Measurements from ENCODE around the gene SMARCA2. TPM values are rescaled to one million over a fixed set of nuclear protein-coding genes. Genes with fewer than 3 reads are reported as not detected.

SMARCA2 gene
- total and polyA plus RNA-seq, 2 experiments from 2014 or later: 19.9 to 43.0 TPM

- Histone ChIP-seq H3K9me3 (ENCODE audit: low read depth) (no peaks in the 10 kb centered on the region), H3K27me3 (no peaks in the 10 kb centered on the region), H3K36me3 (no peaks in the 10 kb centered on the region), H3K4me3 (no peak overlapping the region), H3K4me1 (ENCODE audit: low read depth) (no peaks in the 10 kb centered on the region), H3K27ac (no peak overlapping the region)
- no peak for DNase-seq (ENCODE audit: low read depth in 1 of 2, low spot score in 1 of 2)
- no peak for TF ChIP-seq CTCF (IDR thresholded peaks at IDR 0.05; ENCODE audit: low read depth, low read length)
These were observed 204.9 kb downstream of the SMARCA2 start for GRCh38 chr9:2220036-2220435.

GRCh38 chr9:2227144-2227867 lies 212.2 kb downstream of the SMARCA2 start:
- H3K4me3 ChIP-seq: no peak overlapping the region
- H3K27me3 ChIP-seq: no peaks in the 10 kb centered on the region
- TF ChIP-seq CTCF (IDR thresholded peaks at IDR 0.05; ENCODE audit: low read depth, low read length): no peak
- no peaks in the 10 kb centered on the region for H3K4me1 ChIP-seq (ENCODE audit: low read depth)
- no peak overlapping the region for H3K27ac ChIP-seq
- DNase-seq (ENCODE audit: low read depth in 1 of 2, low spot score in 1 of 2): peak in 1 of 2 donors; percentile 86
- no peaks in the 10 kb centered on the region for H3K9me3 ChIP-seq (ENCODE audit: low read depth)
- H3K36me3 ChIP-seq: no peaks in the 10 kb centered on the region

GRCh38 chr9:2228132-2228531 lies 213.0 kb downstream of the SMARCA2 start:
- H3K4me1 ChIP-seq (ENCODE audit: low read depth): no peaks in the 10 kb centered on the region
- H3K27me3 ChIP-seq: no peaks in the 10 kb centered on the region
- H3K9me3 ChIP-seq (ENCODE audit: low read depth): no peaks in the 10 kb centered on the region
- peak; percentile 31 for TF ChIP-seq CTCF (IDR thresholded peaks at IDR 0.05; ENCODE audit: low read depth, low read length)
- DNase-seq (ENCODE audit: low read depth in 1 of 2, low spot score in 1 of 2): peak in 1 of 2 donors; percentile 25
- no peak overlapping the region for H3K4me3 ChIP-seq
- H3K27ac ChIP-seq: no peak overlapping the region
- no peaks in the 10 kb centered on the region for H3K36me3 ChIP-seq

- Histone ChIP-seq H3K4me1 (ENCODE audit: low read depth) (no peaks in the 10 kb centered on the region), H3K4me3 (no peak overlapping the region), H3K27ac (no peak overlapping the region), H3K9me3 (ENCODE audit: low read depth) (no peaks in the 10 kb centered on the region), H3K36me3 (no peaks in the 10 kb centered on the region), H3K27me3 (no peaks in the 10 kb centered on the region)
- no peak for DNase-seq (ENCODE audit: low read depth in 1 of 2, low spot score in 1 of 2)
- TF ChIP-seq CTCF (IDR thresholded peaks at IDR 0.05; ENCODE audit: low read depth, low read length): no peak
These were observed 213.5 kb downstream of the SMARCA2 start for GRCh38 chr9:2228641-2229040.

GRCh38 chr9:2229109-2229721 lies 214.1 kb downstream of the SMARCA2 start:
- no peak overlapping the region for H3K27ac ChIP-seq
- H3K36me3 ChIP-seq: no peaks in the 10 kb centered on the region
- no peak for DNase-seq (ENCODE audit: low read depth in 1 of 2, low spot score in 1 of 2)
- no peaks in the 10 kb centered on the region for H3K9me3 ChIP-seq (ENCODE audit: low read depth)
- H3K4me3 ChIP-seq: no peak overlapping the region
- no peaks in the 10 kb centered on the region for H3K27me3 ChIP-seq
- H3K4me1 ChIP-seq (ENCODE audit: low read depth): peaks cover under 1% of the 10 kb centered on the region
- no peak for TF ChIP-seq CTCF (IDR thresholded peaks at IDR 0.05; ENCODE audit: low read depth, low read length)

All from cardiac muscle cell (in vitro differentiated cells and primary cell).